ENCODE results near the gene SLC6A11. TPM values are rescaled to one million over a fixed set of nuclear protein-coding genes. Genes with fewer than 3 reads are reported as not detected.

SLC6A11 gene
- total and polyA plus RNA-seq, 12 donors: 0.05 TPM; not detected in 11

DNA sequence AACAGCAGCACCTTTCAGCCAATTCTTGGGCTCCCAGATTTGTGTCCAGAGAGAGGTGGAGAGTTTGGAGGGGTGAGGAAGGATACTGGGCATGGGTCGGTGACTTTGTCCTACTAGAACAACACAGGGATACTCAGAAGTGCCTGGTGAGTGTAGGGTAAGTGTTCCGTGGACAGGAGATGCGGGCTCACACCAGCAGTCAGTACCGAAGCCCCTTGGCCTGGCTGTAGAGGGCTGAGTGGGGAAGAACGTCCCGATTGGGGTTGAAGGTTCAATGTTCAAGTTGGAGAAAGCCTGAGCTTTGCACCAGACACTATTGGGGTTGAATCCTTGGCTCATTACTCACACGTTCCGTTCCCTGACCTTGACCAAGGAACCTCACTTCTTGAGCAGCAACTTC lies 40.8 kb upstream of the SLC6A11 start:
- Histone ChIP-seq H3K36me3 (no peaks in the 10 kb centered on the region), H3K27ac (no peak overlapping the region), H3K27me3 (peaks cover 0 to 63% (median 38%) of the 10 kb centered on the region in 7 donors), H3K4me3 (no peak overlapping the region), H3K9me3 (peaks cover 0 to 5% (median 0%) of the 10 kb centered on the region in 11 donors), H3K4me1 (no peaks in the 10 kb centered on the region)
- no peak for TF ChIP-seq CTCF (IDR thresholded peaks at IDR 0.05)
- DNase-seq (no peak), ATAC-seq (no peak)
- intact Hi-C loops (cut with DNase I): loop anchor here in 1 of 10 donors (10.0 kb wide), 1 partner anchor 100 kb away; no protein-coding TSS in a partner anchor
- WGBS, 2 donors: 75 to 79% methylated on average over 8 of the region's 8 CpGs

GRCh38 chr3:10775828-10776227 lies 40.2 kb upstream of the SLC6A11 start:
- intact Hi-C loops (cut with DNase I): loop anchor here in 1 of 10 donors (10.0 kb wide), 1 partner anchor 99 kb away; no protein-coding TSS in a partner anchor
- Histone ChIP-seq H3K36me3 (no peaks in the 10 kb centered on the region), H3K27ac (no peak overlapping the region), H3K4me1 (no peaks in the 10 kb centered on the region), H3K9me3 (peaks cover 0 to 5% (median 0%) of the 10 kb centered on the region in 11 donors), H3K4me3 (no peak overlapping the region), H3K27me3 (peaks cover 0 to 61% (median 38%) of the 10 kb centered on the region in 7 donors)
- TF ChIP-seq CTCF (IDR thresholded peaks at IDR 0.05): no peak
- ATAC-seq (no peak), DNase-seq (no peak)
- 89% methylated on average over 3 of the region's 3 CpGs for WGBS, 2 donors

- no peak for ATAC-seq
- no peak for TF ChIP-seq CTCF (IDR thresholded peaks at IDR 0.05)
- intact Hi-C loops (cut with DNase I): loop anchor here in 1 of 10 donors (10.0 kb wide), 1 partner anchor 97 kb away; no protein-coding TSS in a partner anchor
Observed at GRCh38 chr3:10777627-10778026, 38.4 kb upstream of the SLC6A11 start.

DNA sequence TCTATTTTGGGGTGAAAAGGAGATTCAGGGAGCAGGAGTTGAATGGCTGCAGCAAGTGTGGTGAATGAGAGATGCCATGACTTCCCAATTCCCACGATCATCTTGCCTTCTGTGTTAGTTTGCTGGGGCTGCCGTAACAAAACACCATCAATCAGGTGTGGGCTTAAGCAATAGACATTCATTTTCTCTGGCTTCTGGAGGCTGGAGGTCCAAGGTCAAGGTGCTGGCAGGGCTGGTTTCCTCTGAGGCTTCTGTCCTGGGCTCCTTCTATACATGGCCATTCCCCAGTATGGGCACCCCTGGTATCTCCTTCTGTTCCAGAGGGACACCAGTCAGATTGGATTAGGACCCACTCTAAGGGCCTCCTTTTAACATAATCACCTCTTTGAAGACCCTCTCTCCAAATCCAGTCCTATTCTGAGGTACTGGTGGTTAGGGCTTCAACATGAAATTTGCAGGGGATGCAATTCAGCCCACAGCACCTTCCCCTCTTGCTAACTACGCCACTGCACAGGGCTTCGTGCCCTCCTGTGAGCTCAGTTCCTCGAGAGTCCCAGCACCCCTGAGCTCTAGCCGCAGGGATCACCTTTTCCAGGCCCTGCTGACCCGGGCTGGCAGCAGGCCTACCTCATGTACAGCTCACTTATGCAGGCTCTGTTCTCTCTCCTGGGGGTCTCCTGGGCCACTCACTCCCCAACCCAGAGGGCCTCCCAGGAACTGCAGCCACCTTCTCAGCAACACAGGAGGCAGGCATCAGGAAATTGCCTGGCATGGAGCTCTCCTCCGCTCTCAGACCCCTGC lies 37.3 kb upstream of the SLC6A11 start:
- 73 to 77% methylated on average over 8 of the region's 8 CpGs for WGBS, 2 donors
- Histone ChIP-seq H3K36me3 (no peaks in the 10 kb centered on the region), H3K27me3 (peaks cover 0 to 48% (median 23%) of the 10 kb centered on the region in 7 donors), H3K9me3 (no peaks in the 10 kb centered on the region), H3K4me1 (no peaks in the 10 kb centered on the region), H3K27ac (no peak overlapping the region), H3K4me3 (no peak overlapping the region)
- no peak for ATAC-seq
- no peak for DNase-seq
- no peak for TF ChIP-seq CTCF (IDR thresholded peaks at IDR 0.05)
- intact Hi-C loops (cut with DNase I): loop anchor here in 1 of 10 donors (10.0 kb wide), 1 partner anchor 96 kb away; no protein-coding TSS in a partner anchor

More at GRCh38 chr3:10777627-10778026, 38.4 kb upstream of the SLC6A11 start:
- Histone ChIP-seq H3K27me3 (peaks cover 0 to 58% (median 34%) of the 10 kb centered on the region in 7 donors), H3K36me3 (no peaks in the 10 kb centered on the region), H3K4me1 (no peaks in the 10 kb centered on the region), H3K9me3 (peaks cover 0 to 5% (median 0%) of the 10 kb centered on the region in 11 donors), H3K4me3 (no peak overlapping the region), H3K27ac (no peak overlapping the region)
- no peak for DNase-seq
- 63 to 65% methylated on average over 2 of the region's 2 CpGs for WGBS, 2 donors
